H1 (cell line): ENCODE measurements around the gene RIN3. TPM values are rescaled to one million over a fixed set of nuclear protein-coding genes. Genes with fewer than 3 reads are reported as not detected.

Experiments used
- CTCF ChIA-PET: fragments of 300-600 bp; sonication (Branson Sonifier 250); formaldehyde crosslinking; loops from one replicate; lab custom pipeline; 2021; ENCODE audit not compliant: partially characterized antibody; lab: Charles Lee
- POLR2A ChIA-PET: fragments of 300-600 bp; sonication (Branson Sonifier 250); formaldehyde crosslinking; loops from one replicate; lab custom pipeline; 2021; ENCODE audit warnings: inconsistent platforms; ENCODE audit not compliant: partially characterized antibody; lab: Charles Lee
- DNase-seq, 2 experiments: peaks; one replicate each; pipeline versions ENCODE4 v3.0.0 to v3.0.0-alpha.2; 2010 to 2022; ENCODE audit warnings: low spot score in 2 of 2, low read depth in 1 of 2, mixed read lengths in 1 of 2
- FAIRE-seq: peaks from 2 replicates; lab custom pipeline; 2011; peaks lifted over from hg19 to GRCh38; lab: Jason Lieb, UNC
- H2AFZ ChIP-seq: 2 replicates; pipeline ENCODE4 v1.8.1; 2012; ENCODE audit warnings: low read length, inconsistent platforms
- H2AK5ac ChIP-seq: 2 replicates; pipeline ENCODE4 v1.6.1; 2013; ENCODE audit warnings: low read depth, low read length
- H2BK120ac ChIP-seq: replicated peaks from 2 replicates; pipeline ENCODE3; 2013; ENCODE audit warnings: low read depth, low read length, inconsistent platforms
- H2BK12ac ChIP-seq: 2 replicates; pipeline ENCODE4 v1.6.1; 2013; ENCODE audit warnings: low read depth, low read length
- H2BK15ac ChIP-seq: 2 replicates; pipeline ENCODE4 v1.6.1; 2013; ENCODE audit warnings: low read length
- H2BK20ac ChIP-seq: 2 replicates; pipeline ENCODE4 v1.6.1; 2013; ENCODE audit warnings: low read length
- H2BK5ac ChIP-seq: 2 replicates; pipeline ENCODE4 v1.6.1; 2013; ENCODE audit warnings: low read depth, low read length
- H3K14ac ChIP-seq: 2 replicates; pipeline ENCODE4 v1.6.1; 2013; ENCODE audit warnings: inconsistent platforms; ENCODE audit not compliant: insufficient read length
- H3K18ac ChIP-seq: 2 replicates; pipeline ENCODE4 v1.6.1; 2013; ENCODE audit warnings: low read length; ENCODE audit errors: extremely low read depth
- H3K23ac ChIP-seq: 2 replicates; pipeline ENCODE4 v1.6.1; 2013; ENCODE audit warnings: inconsistent platforms; ENCODE audit not compliant: insufficient read length
- H3K23me2 ChIP-seq: 2 replicates; pipeline ENCODE4 v1.6.1; 2013; ENCODE audit warnings: low read depth, low read length
- H3K27ac ChIP-seq: 2 replicates; pipeline ENCODE4 v1.6.1; 2011; ENCODE audit warnings: low read depth, low read length, inconsistent platforms
- H3K27me3 ChIP-seq, 4 experiments: replicated peaks in 1 of 4; 1 replicate in 1 of 4; 2 replicates in 3 of 4; pipeline versions ENCODE4 v1.6.1 to v1.8.1; 2011 to 2013; ENCODE audit warnings: low read length in 3 of 4, mild to moderate bottlenecking in 3 of 4, inconsistent platforms in 2 of 4, mixed read lengths in 2 of 4, moderate library complexity in 1 of 4; ENCODE audit not compliant: control insufficient read depth in 3 of 4, insufficient read depth in 3 of 4; ENCODE audit errors: extremely low read depth in 1 of 4
- H3K36me3 ChIP-seq, 4 experiments: 2 replicates each; pipeline versions ENCODE4 v1.6.1 to v1.8.1; 2011 to 2013; ENCODE audit warnings: mild to moderate bottlenecking in 4 of 4, low read length in 3 of 4, moderate library complexity in 2 of 4, control low read depth in 1 of 4, inconsistent platforms in 1 of 4; ENCODE audit not compliant: insufficient read depth in 4 of 4, control insufficient read depth in 2 of 4
- H3K4ac ChIP-seq: replicated peaks from 2 replicates; pipeline ENCODE3; 2013; ENCODE audit warnings: low read length, low read depth, mixed read lengths, inconsistent platforms; ENCODE audit not compliant: insufficient read length
- H3K4me1 ChIP-seq, 4 experiments: replicated peaks in 1 of 4; 1 replicate in 1 of 4; 2 replicates in 3 of 4; pipeline versions ENCODE4 v1.6.1 to v1.8.1; 2011 to 2013; ENCODE audit warnings: low read length in 3 of 4, inconsistent platforms in 2 of 4, mixed read lengths in 1 of 4; ENCODE audit not compliant: insufficient read depth in 4 of 4, control insufficient read depth in 3 of 4
- H3K4me2 ChIP-seq, 2 experiments: 2 replicates each; pipeline versions ENCODE4 v1.6.1 to v1.8.1; 2011 to 2013; ENCODE audit warnings: low read depth in 2 of 2, low read length in 2 of 2, control low read depth in 1 of 2, inconsistent platforms in 1 of 2, mild to moderate bottlenecking in 1 of 2; ENCODE audit not compliant: insufficient read depth in 1 of 2
- H3K4me3 ChIP-seq, 4 experiments: fragments of 200-600, 300-600 bp in 1 of 4; sonication (generic), shearing (Covaris generic), sonication (Bioruptor Twin) in 1 of 4; 2 replicates each; pipeline versions ENCODE4 v1.5.1 to v1.8.1; 2011 to 2016; ENCODE audit warnings: low read length in 4 of 4, low read depth in 3 of 4, control low read depth in 2 of 4, inconsistent platforms in 2 of 4, mild to moderate bottlenecking in 2 of 4, mixed read lengths in 1 of 4, moderate library complexity in 1 of 4; ENCODE audit not compliant: insufficient read depth in 2 of 4; ENCODE audit errors: extremely low read depth in 1 of 4
- H3K56ac ChIP-seq: replicated peaks from 2 replicates; pipeline ENCODE3; 2013; ENCODE audit warnings: low read depth, mild to moderate bottlenecking, mixed read lengths, low read length, inconsistent platforms; ENCODE audit not compliant: insufficient read length
- H3K79me1 ChIP-seq: 2 replicates; pipeline ENCODE4 v1.6.1; 2013; ENCODE audit warnings: low read depth, low read length, control low read depth
- H3K79me2 ChIP-seq, 2 experiments: 2 replicates each; pipeline versions ENCODE4 v1.6.1 to v1.8.1; 2012 to 2013; ENCODE audit warnings: low read length in 2 of 2, mild to moderate bottlenecking in 2 of 2, inconsistent platforms in 1 of 2; ENCODE audit not compliant: insufficient read depth in 2 of 2, control insufficient read depth in 1 of 2
- H3K9ac ChIP-seq, 4 experiments: replicated peaks in 1 of 4; 1 replicate in 1 of 4; 2 replicates in 3 of 4; pipeline versions ENCODE4 v1.6.1 to v1.8.1; 2011 to 2013; ENCODE audit warnings: low read depth in 3 of 4, low read length in 3 of 4, control low read depth in 2 of 4, mild to moderate bottlenecking in 2 of 4, moderate library complexity in 2 of 4, inconsistent platforms in 1 of 4; ENCODE audit errors: extremely low read depth in 1 of 4
- H3K9me3 ChIP-seq, 2 experiments: 2 replicates each; pipeline versions ENCODE4 v1.6.1 to v1.8.1; 2012 to 2013; ENCODE audit warnings: mild to moderate bottlenecking in 2 of 2, moderate library complexity in 2 of 2, control low read depth in 1 of 2, inconsistent platforms in 1 of 2, low read depth in 1 of 2, low read length in 1 of 2, mixed read lengths in 1 of 2; ENCODE audit not compliant: insufficient read depth in 2 of 2
- H4K20me1 ChIP-seq, 2 experiments: replicated peaks in 1 of 2; 2 replicates each; pipeline versions ENCODE3 to v1.8.1; 2011 to 2013; ENCODE audit warnings: inconsistent platforms in 2 of 2, low read length in 2 of 2, mild to moderate bottlenecking in 1 of 2; ENCODE audit not compliant: insufficient read depth in 2 of 2, control insufficient read depth in 1 of 2
- H4K5ac ChIP-seq: 2 replicates; pipeline ENCODE4 v1.6.1; 2013; ENCODE audit warnings: low read length, low read depth, mixed read lengths, inconsistent platforms; ENCODE audit not compliant: insufficient read length
- H4K8ac ChIP-seq: 2 replicates; pipeline ENCODE4 v1.8.0; 2013; ENCODE audit warnings: mild to moderate bottlenecking, moderate library complexity, low read length, inconsistent platforms; ENCODE audit not compliant: insufficient read depth; ENCODE audit errors: extremely low read depth
- H4K91ac ChIP-seq: replicated peaks from 2 replicates; pipeline ENCODE3; 2013; ENCODE audit warnings: low read length, mixed read lengths, inconsistent platforms; ENCODE audit not compliant: insufficient read length
- CEBPB ChIP-seq: IDR thresholded peaks from 2 replicates; pipeline ENCODE4 v1.6.1; 2012; ENCODE audit warnings: low read depth, low read length
- CHD2 ChIP-seq: IDR thresholded peaks from 2 replicates; pipeline ENCODE4 v1.6.1; 2012; ENCODE audit warnings: low read length, improper control_type of control experiment
- FOSL1 ChIP-seq: IDR thresholded peaks from 2 replicates; pipeline ENCODE4 v1.6.1; 2011; ENCODE audit warnings: mild to moderate bottlenecking, low read depth, low read length, moderate library complexity; ENCODE audit not compliant: insufficient read depth
- GABPA ChIP-seq: IDR thresholded peaks from 2 replicates; pipeline ENCODE4 v1.6.1; 2011; ENCODE audit warnings: mild to moderate bottlenecking, low read length, moderate library complexity, borderline replicate concordance; ENCODE audit not compliant: insufficient read depth
- HDAC2 ChIP-seq, 2 experiments: fragments of 300-600 bp in 1 of 2; sonication (generic) in 1 of 2; IDR thresholded peaks; 2 replicates each; pipeline ENCODE4 v1.6.1; 2011 to 2012; ENCODE audit warnings: low read depth in 2 of 2, low read length in 2 of 2, mild to moderate bottlenecking in 2 of 2, moderate library complexity in 2 of 2, borderline replicate concordance in 1 of 2, inconsistent platforms in 1 of 2
- NANOG ChIP-seq: IDR thresholded peaks from 2 replicates; pipeline ENCODE4 v1.6.1; 2011; ENCODE audit warnings: low read length, low read depth, mild to moderate bottlenecking, inconsistent platforms; ENCODE audit not compliant: insufficient read depth, poor library complexity, severe bottlenecking
- NRF1 ChIP-seq: IDR thresholded peaks from 2 replicates; pipeline ENCODE4 v1.6.1; 2011; ENCODE audit warnings: mild to moderate bottlenecking, low read depth, low read length, improper control_type of control experiment
- POU5F1 ChIP-seq: IDR thresholded peaks from 2 replicates; pipeline ENCODE4 v1.6.1; 2011; ENCODE audit warnings: low read depth, mild to moderate bottlenecking, low read length, moderate library complexity
- RFX5 ChIP-seq: IDR thresholded peaks from 2 replicates; pipeline ENCODE4 v1.6.1; 2011; ENCODE audit warnings: low read depth, low read length, improper control_type of control experiment, borderline replicate concordance
- TAF7 ChIP-seq: optimal IDR thresholded peaks from 2 replicates; pipeline ENCODE3; 2011; ENCODE audit warnings: low read depth, mild to moderate bottlenecking, inconsistent platforms, low read length, moderate library complexity, borderline replicate concordance
- ZNF274 ChIP-seq: IDR thresholded peaks from 2 replicates; pipeline ENCODE4 v1.7.0; 2012; ENCODE audit warnings: low read length, borderline replicate concordance; ENCODE audit errors: extremely low read depth
- WGBS, 2 experiments: shearing (Covaris generic) in 1 of 2; methylation state at CpG; one replicate each; pipeline versions ENCODE4 v1.1.6 to v1.1.7; 2013 to 2015; ENCODE audit warnings: low lambda C conversion rate in 2 of 2, mixed read lengths in 2 of 2, inconsistent platforms in 1 of 2, low coverage in 1 of 2, missing lambda C conversion rate in 1 of 2; ENCODE audit not compliant: insufficient replicate concordance in 2 of 2, insufficient coverage in 1 of 2, insufficient read length in 1 of 2; ENCODE audit errors: extremely low coverage in 1 of 2, missing lambda C conversion rate in 1 of 2; 5-methylcytosine and 5-hydroxymethylcytosine counted together
- polyA plus RNA-seq, 7 experiments: library from polyadenylated mRNA; depleted of rRNA in 3 of 7; stranded (reverse) in 5 of 7; unstranded in 2 of 7; fragments of >200 nt in 5 of 7; fragments of 200-250 nt in 2 of 7; gene quantifications; 1 replicate in 5 of 7; 2 replicates in 1 of 7; 4 replicates in 1 of 7; pipeline versions ENCODE4 v1.2.1 to v1.2.3, GENCODE V29; 2011 to 2013; ENCODE audit warnings: missing spikeins in 2 of 7, mixed read lengths in 2 of 7
- total RNA-seq: library from RNA; stranded (reverse); fragmentation: NEBNext Ultra II Directional; extraction: Animal tissue kit (Norgen Biotek cat#: 25700); gene quantifications from 2 replicates; pipeline ENCODE4 v1.2.1, GENCODE V29; 2021
- TF ChIP-seq, protein P1 (sequence below): IDR thresholded peaks from 2 replicates; pipeline ENCODE4 v1.6.1; 2011; ENCODE audit warnings: low read depth, mild to moderate bottlenecking, low read length; ENCODE audit not compliant: insufficient read depth

Gene RIN3
- total and polyA plus RNA-seq, 2 of the 8 experiments (the other 6 are each of a cell fraction or from before 2014, with no cell fraction given) = 0.59 to 1.5 TPM

GRCh38 chr14:92575061-92575747, 61.6 kb downstream of the RIN3 start:
- Histone ChIP-seq H2AK5ac (no peak overlapping the region), H3K23me2 (no peaks in the 10 kb centered on the region), H3K4ac (no peak overlapping the region), H3K4me2 (no peak overlapping the region), H3K79me1 (no peaks in the 10 kb centered on the region), H3K27me3 (no peaks in the 10 kb centered on the region), H3K23ac (no peak overlapping the region), H4K91ac (no peak overlapping the region), H3K9me3 (no peaks in the 10 kb centered on the region), H4K8ac (no peak overlapping the region), H2BK120ac (no peak overlapping the region), H3K9ac (no peak overlapping the region), H4K20me1 (no peaks in the 10 kb centered on the region), H2BK20ac (no peak overlapping the region), H3K79me2 (no peaks in the 10 kb centered on the region), H2AFZ (no peak overlapping the region), H3K4me3 (no peak overlapping the region), H2BK15ac (no peak overlapping the region), H3K36me3 (no peaks in the 10 kb centered on the region), H2BK5ac (no peak overlapping the region), H3K56ac (no peak overlapping the region), H3K4me1 (peaks cover 3 to 9% (median 6%) of the 10 kb centered on the region in 4 experiments), H3K14ac (no peak overlapping the region), H2BK12ac (no peak overlapping the region), H3K18ac (no peak overlapping the region), H4K5ac (no peak overlapping the region), H3K27ac (no peak overlapping the region)
- POLR2A ChIA-PET = interaction anchor here (0.9 to 1.6 kb wide), 2 partner anchors 10 to 12 kb away, joined by 3 read pairs; no protein-coding TSS in a partner anchor
- WGBS, 2 experiments = 88% methylated on average over 7 of the region's 7 CpGs; no CpG with 5 or more reads in 1 of the 2 experiments
- no peak for DNase-seq
- CTCF ChIA-PET = interaction anchor here (0.9 to 1.5 kb wide), 3 partner anchors 10 to 139 kb away, joined by 3 to 7 read pairs (median 4); no protein-coding TSS in a partner anchor
- no peak for FAIRE-seq
- no peak for TF ChIP-seq ZNF274
- no peak for TF ChIP-seq NANOG
- TF ChIP-seq FOSL1 = no peak
- TF ChIP-seq CHD2 = no peak
- TF ChIP-seq GABPA = no peak
- TF ChIP-seq, protein P1, sequence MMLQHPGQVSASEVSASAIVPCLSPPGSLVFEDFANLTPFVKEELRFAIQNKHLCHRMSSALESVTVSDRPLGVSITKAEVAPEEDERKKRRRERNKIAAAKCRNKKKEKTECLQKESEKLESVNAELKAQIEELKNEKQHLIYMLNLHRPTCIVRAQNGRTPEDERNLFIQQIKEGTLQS = no peak
- no peak for TF ChIP-seq POU5F1
- no peak for TF ChIP-seq HDAC2 (IDR thresholded peaks at IDR 0.05; ENCODE audit: borderline replicate concordance in 1 of 2, low read depth in 2 of 2, low read length in 2 of 2)
- TF ChIP-seq CEBPB = no peak
- no peak for TF ChIP-seq RFX5
- TF ChIP-seq NRF1 = no peak
- no peak for TF ChIP-seq TAF7
